ENCODE results near the gene MOB3B.

The MOB3B gene

DNA sequence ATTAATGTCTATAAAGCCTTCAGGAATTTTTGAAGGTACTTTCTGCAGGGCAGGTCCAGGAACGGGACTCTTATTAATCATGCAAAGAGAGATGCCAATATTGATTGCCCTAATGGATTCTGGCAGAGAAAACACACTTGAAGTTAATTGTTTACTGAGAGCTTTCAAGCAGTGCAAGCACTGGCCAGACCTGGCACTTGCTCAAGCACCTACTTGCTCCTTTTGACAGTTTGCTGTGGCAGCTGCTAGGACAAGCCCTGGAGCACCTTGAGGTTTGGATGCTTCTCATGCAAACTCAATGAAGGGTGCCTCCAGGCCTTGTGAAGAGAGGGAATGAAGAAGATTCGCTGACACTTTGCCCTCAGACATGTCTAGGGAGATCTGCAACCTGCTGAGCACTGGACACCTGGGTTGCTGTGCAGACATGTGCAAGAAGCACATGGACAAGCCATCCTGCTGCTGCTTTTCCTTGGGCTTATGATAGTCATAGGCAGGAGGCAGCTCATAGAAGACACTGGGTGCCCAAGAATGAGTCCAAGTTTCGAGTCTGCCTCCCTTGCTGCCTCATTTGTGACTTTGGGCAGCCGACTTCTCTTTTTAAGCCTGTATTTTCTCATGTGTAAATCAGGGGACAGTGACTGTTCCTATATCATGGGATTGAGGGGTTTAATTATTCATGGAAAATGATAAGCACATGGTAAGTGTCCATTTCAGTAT, 143.8 kb downstream of the MOB3B start:
- peak; percentile 47 for DNase-seq

DNA sequence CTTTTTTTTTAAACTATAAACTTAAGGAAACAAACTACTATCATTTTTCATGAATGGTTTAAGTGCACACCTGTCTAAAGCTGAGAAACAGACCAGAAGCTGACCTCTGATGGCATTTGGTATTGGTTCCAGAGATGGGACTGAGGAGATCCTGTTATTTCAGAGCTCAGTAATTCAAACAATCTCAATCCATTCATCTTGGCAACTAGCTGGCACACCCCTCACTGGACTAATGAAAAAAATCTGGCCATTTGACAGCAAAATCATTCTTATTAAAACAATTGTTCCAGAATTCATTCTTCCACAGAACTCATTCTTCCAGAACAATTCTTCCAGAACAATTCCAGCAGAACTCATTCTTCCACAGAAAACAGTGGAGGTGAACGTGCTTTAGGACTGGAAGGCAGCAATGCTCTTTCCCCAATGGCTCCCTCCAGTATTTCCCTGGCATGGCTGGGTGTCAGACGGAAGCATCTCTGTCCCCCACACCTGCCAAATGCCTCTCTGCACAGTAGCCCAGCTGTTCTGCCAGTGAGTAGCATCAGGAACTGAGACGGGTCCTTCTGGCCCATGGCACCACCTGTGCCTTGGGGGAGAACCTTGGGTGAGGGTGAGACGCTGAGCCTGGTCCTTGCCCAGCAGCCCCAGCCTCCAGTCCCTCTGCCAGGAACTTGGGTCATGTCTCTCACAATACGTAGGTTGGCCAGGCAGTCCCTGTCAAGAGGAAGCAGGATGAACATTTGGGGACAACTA, 145.2 kb downstream of the MOB3B start:
- no peak for DNase-seq

GRCh38 chr9:27383524-27383923, 146.1 kb downstream of the MOB3B start:
- no peak for DNase-seq

DNA sequence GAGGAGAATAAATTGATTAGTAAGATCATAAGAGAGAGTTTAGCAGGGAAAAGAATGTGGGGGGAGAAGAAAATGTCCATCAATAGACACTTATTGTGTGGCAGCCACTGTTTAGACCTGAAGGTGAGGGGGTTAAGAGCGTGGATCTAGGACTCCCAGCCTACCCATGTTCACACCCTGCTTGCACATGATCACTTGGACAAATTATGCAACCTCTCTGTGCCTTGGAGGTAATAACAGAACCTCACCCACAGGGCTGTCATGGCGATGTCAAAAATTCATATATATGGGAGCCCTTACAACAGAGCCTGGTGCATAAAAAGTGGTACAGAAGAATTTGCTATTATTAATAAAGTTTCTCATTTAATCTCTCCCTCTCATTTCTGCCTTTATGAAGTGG, 146.6 kb downstream of the MOB3B start:
- DNase-seq: no peak

DNA sequence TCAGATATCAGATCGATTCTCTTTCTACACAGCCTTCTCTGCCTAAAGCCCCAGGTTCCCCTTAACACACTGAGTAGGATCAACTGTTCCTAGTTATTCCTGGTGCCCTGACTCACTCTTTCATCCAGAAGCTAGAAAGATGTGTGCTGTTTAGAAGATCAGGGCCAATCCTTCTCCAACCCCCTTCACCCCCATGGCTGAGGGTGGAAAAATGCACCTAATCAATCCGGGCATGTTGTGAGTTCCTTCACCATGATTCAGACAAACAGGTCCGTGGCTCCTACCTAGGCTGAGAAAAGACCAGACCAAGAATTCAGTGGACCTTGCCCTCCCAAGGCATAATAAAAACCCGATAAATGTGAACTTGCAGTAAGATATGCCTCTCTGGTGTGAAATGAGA, 147.3 kb downstream of the MOB3B start:
- no peak for DNase-seq

GRCh38 chr9:27379311-27380251, 150.0 kb downstream of the MOB3B start:
- DNase-seq: no peak

DNA sequence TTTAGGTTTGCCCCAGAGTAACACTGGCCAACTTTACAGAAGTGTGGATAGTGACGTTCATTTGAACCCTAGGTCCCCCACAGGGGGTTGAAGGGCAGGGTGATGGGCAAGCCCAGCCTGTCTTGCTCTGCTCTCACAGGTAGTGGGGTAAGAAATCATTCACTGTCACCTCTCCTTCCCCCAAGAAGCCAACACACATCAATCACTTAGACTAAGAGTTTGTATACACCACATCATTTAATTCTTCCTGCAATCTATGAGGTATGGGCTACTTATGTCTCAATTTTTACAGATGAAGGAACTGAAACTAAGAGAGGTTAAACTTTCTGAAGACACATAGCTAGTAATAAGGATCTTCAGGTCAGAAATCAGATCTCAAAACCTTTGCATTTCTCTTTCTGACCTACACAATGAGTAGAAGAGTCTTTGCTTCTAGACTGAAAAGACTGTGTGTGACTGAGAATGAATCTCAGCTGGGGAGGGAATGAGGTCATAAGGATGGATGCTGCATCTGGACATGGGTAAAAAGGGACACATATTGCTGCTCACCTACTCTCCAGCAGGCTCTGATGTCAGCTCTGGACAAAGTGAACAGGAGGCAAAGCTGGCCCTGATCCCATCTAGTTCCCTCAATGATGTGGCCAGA, 151.7 kb downstream of the MOB3B start:
- DNase-seq: no peak

DNA sequence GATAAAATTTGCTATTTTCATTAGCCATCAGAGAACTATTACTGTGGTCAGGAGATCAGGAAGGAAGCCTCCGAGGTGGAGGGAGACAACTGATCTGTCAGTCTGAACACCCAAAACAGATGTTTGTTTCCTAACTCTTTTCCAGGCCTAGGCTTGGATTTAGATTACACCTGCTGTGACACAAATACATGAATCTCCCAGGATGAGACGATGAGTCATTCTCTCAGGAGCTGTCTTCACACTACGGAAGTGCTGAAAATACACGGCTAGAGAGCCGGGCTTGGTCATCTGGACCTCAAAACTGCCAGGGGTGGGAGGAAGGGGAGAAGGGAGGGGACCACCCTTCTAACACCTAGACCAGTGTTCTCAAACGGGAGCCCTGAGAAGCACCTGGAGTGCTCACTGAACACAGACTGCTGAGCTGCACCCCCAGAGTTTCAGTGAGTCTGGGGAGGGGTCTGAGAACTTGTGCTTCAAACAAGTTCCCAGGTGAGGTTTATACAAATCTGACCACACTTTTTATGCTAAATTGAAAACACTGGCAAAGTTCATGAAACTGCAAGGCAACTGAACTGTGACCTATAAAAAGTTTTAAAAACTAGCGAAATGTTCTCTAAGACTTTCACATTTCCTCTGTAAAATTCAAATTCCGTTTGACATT, 152.3 kb downstream of the MOB3B start:
- no peak for DNase-seq

- no peak for DNase-seq
Observed at GRCh38 chr9:27373851-27374250, 155.8 kb downstream of the MOB3B start.

GRCh38 chr9:27372615-27373014, 157.0 kb downstream of the MOB3B start:
- no peak for DNase-seq

DNA sequence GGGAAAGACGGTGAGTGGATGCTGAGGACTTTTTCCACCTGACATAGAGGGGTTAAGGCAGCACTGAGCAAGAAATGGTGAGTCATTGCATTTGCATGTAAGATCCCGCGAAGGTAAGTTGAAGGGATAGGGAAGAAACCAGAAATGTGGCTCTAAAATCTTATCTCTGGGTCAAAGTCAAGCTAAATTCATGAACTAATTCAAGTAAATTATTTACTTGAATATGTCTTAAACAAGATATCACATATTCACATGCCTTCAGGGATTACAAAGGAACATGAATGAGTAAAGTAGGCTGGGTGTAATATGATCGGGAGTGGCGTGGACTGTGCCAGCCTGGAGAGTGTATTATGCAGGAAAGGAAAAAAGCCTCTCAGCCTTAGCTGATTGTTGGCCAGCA, 158.2 kb downstream of the MOB3B start:
- DNase-seq: no peak

DNA sequence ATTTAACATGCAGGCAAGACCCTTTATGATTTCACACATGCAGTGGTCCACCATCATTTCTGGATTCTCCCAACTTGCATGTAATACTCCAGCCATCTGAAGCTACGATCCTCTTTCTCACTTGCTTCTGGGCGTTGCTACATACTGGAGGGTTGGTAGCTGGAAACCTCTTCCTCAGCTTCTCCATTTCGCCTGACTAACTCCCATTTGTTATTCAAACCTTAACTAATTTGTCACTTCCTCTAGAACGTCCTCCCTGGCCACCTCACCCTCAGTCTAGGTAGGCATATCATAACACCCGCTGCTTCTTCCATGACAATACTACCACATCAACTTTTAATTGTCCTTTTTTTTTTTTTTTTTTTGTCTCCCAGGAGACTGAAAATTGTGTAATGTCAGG, 160.0 kb downstream of the MOB3B start:
- DNase-seq: no peak

- DNase-seq: no peak
Observed at GRCh38 chr9:27368316-27368985, 161.2 kb downstream of the MOB3B start.

DNA sequence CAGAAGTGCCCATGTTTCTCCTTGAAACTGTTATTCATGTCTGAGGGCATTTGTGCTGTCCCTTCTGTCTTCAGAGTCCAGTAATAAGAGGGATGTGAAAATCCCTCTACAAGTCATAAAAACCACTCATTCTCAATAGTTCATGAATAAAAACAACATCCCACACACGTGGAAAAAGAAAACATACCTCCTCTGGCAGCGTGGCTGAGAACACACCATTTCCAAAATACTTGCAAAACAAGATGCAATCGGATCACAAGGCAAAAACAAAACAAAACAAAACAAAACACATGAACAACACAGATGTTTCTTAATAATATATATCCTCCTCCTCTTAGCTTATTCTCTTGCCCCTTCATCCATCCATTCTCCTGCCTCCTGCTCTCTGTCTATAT, 161.7 kb downstream of the MOB3B start:
- DNase-seq: no peak

DNA sequence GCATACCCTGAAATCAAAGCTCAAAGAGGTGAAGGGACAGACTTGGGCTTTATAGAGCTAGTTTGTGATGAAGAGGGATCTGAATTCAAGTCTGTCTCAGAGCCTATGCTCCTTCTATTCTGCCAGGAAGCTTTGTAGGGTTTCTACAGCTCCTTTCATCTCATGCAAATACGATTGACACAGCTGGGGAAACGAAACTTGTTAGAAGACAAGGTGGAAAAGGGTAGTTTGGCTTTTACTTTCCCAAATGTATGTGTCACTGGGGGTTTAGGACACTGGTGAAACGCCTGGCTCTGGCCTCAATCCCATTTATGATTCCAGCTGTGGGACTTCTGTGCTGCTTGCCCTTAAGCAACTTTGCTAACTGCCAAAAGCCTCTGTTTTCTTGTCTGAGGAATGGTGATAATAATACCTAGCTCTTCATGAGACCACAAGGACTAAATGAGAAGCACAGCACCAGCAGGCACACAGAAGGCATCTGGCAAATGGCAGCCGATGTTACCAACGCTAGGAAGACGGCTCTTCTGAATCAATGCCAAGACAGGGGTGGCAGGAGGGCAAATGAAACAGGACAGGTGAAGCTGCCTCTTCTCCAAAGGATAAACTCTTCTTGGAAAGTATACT, 162.3 kb downstream of the MOB3B start:
- no peak for DNase-seq

- DNase-seq: no peak
Observed at GRCh38 chr9:27365707-27366376, 163.8 kb downstream of the MOB3B start.

GRCh38 chr9:27362447-27363210, 167.0 kb downstream of the MOB3B start:
- DNase-seq: no peak

GRCh38 chr9:27361492-27361891, 168.1 kb downstream of the MOB3B start:
- no peak for DNase-seq

DNA sequence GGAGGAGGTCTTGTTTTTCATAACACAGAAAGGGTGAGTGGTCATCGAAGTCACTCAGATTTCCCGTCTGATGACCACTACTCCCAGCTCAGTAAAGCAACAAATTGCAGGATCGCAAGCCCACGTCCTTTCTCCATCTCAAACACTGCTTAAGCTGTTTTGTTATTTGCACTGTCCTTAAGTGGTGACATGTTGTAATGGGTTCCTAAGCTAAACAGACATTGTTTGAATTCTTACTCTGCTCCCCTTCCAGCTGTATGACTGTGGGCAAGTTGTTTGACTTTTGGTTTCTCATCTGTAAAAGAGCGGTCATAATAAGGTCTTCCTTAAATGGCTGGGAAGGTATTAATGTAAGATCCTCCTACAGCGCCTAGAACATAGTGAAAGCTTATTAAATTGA, 169.9 kb downstream of the MOB3B start:
- no peak for DNase-seq

DNA sequence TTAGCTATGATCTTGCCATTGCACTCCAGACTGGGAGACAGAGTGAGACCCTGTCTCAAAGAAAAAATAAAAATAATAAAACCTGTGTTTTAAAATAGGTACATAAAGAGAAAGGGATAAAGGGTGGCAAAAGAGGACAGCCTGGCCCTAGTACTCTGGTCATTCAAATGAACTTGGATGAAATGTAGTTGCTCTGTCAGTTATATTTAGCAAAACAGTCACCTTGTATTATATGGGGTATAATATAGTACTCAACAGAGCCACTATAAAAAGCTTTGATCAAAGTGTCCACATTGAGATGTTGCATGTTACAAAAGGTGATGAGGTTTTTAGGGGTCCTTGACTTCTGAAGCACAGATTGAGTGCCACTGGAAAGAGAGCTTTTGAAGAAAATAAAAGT, 171.6 kb downstream of the MOB3B start:
- DNase-seq: no peak

All from NCI-H2029 (cell line).